Activated naive CD8-positive, alpha-beta T cell treated with anti-CD3 and anti-CD28 coated beads for 36 hours (primary cell): ENCODE data around the gene NSUN5. TPM values are rescaled to one million over a fixed set of nuclear protein-coding genes. Genes with fewer than 3 reads are reported as not detected.
"Not testable (repeated sequence)": the region's sequence is repeated elsewhere in the genome, so short reads cannot be mapped to it uniquely, and the experiment has no call there.

Source experiments
- DNase-seq: peaks from one replicate; pipeline ENCODE4 v3.0.0; 2021
- H3K27ac Mint-ChIP-seq: one replicate; pipeline ENCODE4 v1.8.0; 2022; ENCODE audit warnings: mild to moderate bottlenecking, moderate library complexity, mixed read lengths
- H3K27me3 Mint-ChIP-seq: one replicate; pipeline ENCODE4 v1.8.0; 2022; ENCODE audit warnings: mild to moderate bottlenecking, mixed read lengths
- H3K36me3 Mint-ChIP-seq: one replicate; pipeline ENCODE4 v1.8.0; 2021; ENCODE audit warnings: mild to moderate bottlenecking, mixed read lengths
- H3K4me1 Mint-ChIP-seq: one replicate; pipeline ENCODE4 v1.8.0; 2021; ENCODE audit warnings: mixed read lengths
- H3K4me3 Mint-ChIP-seq: one replicate; pipeline ENCODE4 v1.8.0; 2022; ENCODE audit warnings: mild to moderate bottlenecking, moderate library complexity, mixed read lengths
- H3K9me3 Mint-ChIP-seq: one replicate; pipeline ENCODE4 v1.8.0; 2022; ENCODE audit warnings: mixed read lengths
- total RNA-seq, 2 experiments: library from RNA; stranded (reverse); gene quantifications; one replicate each; pipeline ENCODE4 v1.2.3, GENCODE V29; 2021

The NSUN5 gene
- total RNA-seq, 2 experiments from 2014 or later = 67.0 to 67.5 TPM

- Mint-ChIP-seq H3K4me1 (no peaks in the 10 kb centered on the region), H3K27me3 (no peaks in the 10 kb centered on the region), H3K36me3 (no peaks in the 10 kb centered on the region), H3K27ac (no peak overlapping the region), H3K9me3 (no peaks in the 10 kb centered on the region), H3K4me3 (no peak overlapping the region)
- no peak for DNase-seq
Measured at GRCh38 chr7:73338321-73338720, 29.7 kb upstream of the NSUN5 start.

GRCh38 chr7:73332447-73332846 is 23.8 kb upstream of the NSUN5 start:
- no peak overlapping the region for H3K4me3 Mint-ChIP-seq
- H3K4me1 Mint-ChIP-seq = no peaks in the 10 kb centered on the region
- no peaks in the 10 kb centered on the region for H3K9me3 Mint-ChIP-seq
- H3K27ac Mint-ChIP-seq = no peak overlapping the region
- H3K27me3 Mint-ChIP-seq = no peaks in the 10 kb centered on the region
- H3K36me3 Mint-ChIP-seq = no peaks in the 10 kb centered on the region
- DNase-seq = no peak

- H3K27me3 Mint-ChIP-seq = no peaks in the 10 kb centered on the region
- no peaks in the 10 kb centered on the region for H3K4me1 Mint-ChIP-seq
- H3K4me3 Mint-ChIP-seq = no peak overlapping the region
- H3K36me3 Mint-ChIP-seq = no peaks in the 10 kb centered on the region
- no peak for DNase-seq
- no peaks in the 10 kb centered on the region for H3K9me3 Mint-ChIP-seq
- H3K27ac Mint-ChIP-seq = no peak overlapping the region
Measured at GRCh38 chr7:73330772-73331171, 22.1 kb upstream of the NSUN5 start.

GRCh38 chr7:73329861-73330581 is 21.4 kb upstream of the NSUN5 start:
- H3K4me1 Mint-ChIP-seq = no peaks in the 10 kb centered on the region
- DNase-seq = no peak
- H3K36me3 Mint-ChIP-seq = no peaks in the 10 kb centered on the region
- H3K27ac Mint-ChIP-seq = no peak overlapping the region
- no peaks in the 10 kb centered on the region for H3K27me3 Mint-ChIP-seq
- no peak overlapping the region for H3K4me3 Mint-ChIP-seq
- H3K9me3 Mint-ChIP-seq = no peaks in the 10 kb centered on the region

GRCh38 chr7:73328696-73329095 is 20.1 kb upstream of the NSUN5 start:
- H3K4me1 Mint-ChIP-seq = peaks cover 6% of the 10 kb centered on the region
- H3K27ac Mint-ChIP-seq = no peak overlapping the region
- H3K9me3 Mint-ChIP-seq = no peaks in the 10 kb centered on the region
- no peaks in the 10 kb centered on the region for H3K27me3 Mint-ChIP-seq
- no peaks in the 10 kb centered on the region for H3K36me3 Mint-ChIP-seq
- no peak overlapping the region for H3K4me3 Mint-ChIP-seq
- no peak for DNase-seq

DNA sequence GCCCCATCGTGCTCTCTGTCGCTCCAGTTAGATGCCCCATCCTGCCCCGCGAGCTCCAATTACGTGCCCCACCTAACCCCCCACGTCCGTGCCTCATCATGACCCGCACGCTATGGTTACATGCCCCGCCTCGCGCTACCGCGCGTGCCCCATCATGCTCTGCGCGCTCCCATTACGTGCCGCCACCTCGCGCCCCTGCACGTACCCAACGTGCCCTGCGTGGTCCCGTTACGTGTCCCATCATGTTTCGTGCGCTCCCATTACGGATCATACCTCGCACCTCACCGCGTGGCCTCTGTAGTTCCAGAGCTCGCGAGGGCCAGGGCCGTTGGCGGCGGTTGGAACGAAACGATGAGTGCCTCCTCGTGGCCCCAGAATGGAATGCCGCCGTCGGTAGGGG is 19.3 kb upstream of the NSUN5 start, which contains the start of the genes FKBP6 and TRIM50:
Gene FKBP6 (plus strand): TSS at position 240 of the 400 bp plus-strand sequence. CDS start 268 bp downstream, outside the sequence.
Gene TRIM50 (minus strand): TSS at position 161 of the 400 bp plus-strand sequence. CDS start 3,295 bp downstream, outside the sequence.
- not testable (repeated sequence) for H3K27me3 Mint-ChIP-seq, H3K36me3 Mint-ChIP-seq, H3K9me3 Mint-ChIP-seq, H3K4me3 Mint-ChIP-seq, H3K27ac Mint-ChIP-seq, DNase-seq, H3K4me1 Mint-ChIP-seq

GRCh38 chr7:73327449-73327848 is 18.8 kb upstream of the NSUN5 start:
- not testable (repeated sequence) for H3K27ac Mint-ChIP-seq, H3K4me1 Mint-ChIP-seq, H3K27me3 Mint-ChIP-seq, H3K4me3 Mint-ChIP-seq, H3K9me3 Mint-ChIP-seq, H3K36me3 Mint-ChIP-seq, DNase-seq

- not testable (repeated sequence) for H3K36me3 Mint-ChIP-seq, H3K27me3 Mint-ChIP-seq, H3K4me3 Mint-ChIP-seq, DNase-seq, H3K27ac Mint-ChIP-seq, H3K4me1 Mint-ChIP-seq, H3K9me3 Mint-ChIP-seq
Measured at GRCh38 chr7:73325424-73325823, 16.8 kb upstream of the NSUN5 start.

DNA sequence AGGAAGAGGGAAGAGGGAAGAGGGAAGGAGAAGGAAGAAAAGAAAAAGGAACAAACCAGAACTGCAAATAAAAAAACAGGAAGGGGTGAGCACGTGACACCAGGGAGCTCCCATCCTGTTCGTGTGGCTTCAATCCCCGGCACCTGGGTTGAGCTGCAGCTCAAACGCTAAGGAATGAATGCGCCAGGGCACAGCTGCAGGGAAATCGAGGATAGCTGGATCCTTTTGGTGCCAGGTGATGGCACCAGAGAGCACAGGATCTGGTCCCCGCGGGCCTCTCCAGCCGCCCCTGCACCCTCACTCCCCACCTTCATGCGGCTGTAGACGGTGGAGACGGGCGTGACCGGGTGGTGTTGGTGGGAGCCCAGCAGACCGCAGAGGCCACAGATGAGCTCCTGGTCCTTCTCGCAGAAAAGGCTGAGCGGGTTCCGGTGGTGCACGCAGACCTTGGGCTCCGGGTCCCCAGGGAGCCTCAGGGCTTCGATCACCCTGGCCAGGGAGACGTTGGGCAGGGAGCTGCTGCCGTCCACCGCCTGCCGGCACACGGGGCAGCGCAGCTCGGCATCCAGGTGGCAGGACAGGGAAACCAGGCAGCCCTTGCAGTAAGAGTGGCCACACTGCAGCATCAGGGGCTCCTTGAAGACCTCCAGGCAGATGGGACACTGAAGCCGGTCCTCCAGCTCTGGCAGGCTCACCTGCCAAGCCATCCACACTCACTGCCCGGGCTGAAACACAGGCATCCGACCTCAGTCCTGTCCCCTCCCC is 15.6 kb upstream of the NSUN5 start:
- H3K27ac Mint-ChIP-seq = peak overlapping the region; percentile 51
- not testable (repeated sequence) for H3K9me3 Mint-ChIP-seq

GRCh38 chr7:73323434-73324080 is 14.9 kb upstream of the NSUN5 start:
- H3K9me3 Mint-ChIP-seq, DNase-seq, H3K36me3 Mint-ChIP-seq, H3K4me1 Mint-ChIP-seq, H3K27me3 Mint-ChIP-seq: not testable (repeated sequence)
- H3K4me3 Mint-ChIP-seq = peak overlapping the region; percentile 61
- peak overlapping the region; percentile 51 for H3K27ac Mint-ChIP-seq

More for the DNA sequence above, 15.6 kb upstream of the NSUN5 start:
- DNase-seq = peak; percentile 57
- not testable (repeated sequence) for H3K4me1 Mint-ChIP-seq, H3K36me3 Mint-ChIP-seq, H3K27me3 Mint-ChIP-seq
- peak overlapping the region; percentile 61 for H3K4me3 Mint-ChIP-seq

- H3K4me3 Mint-ChIP-seq, H3K4me1 Mint-ChIP-seq, H3K27me3 Mint-ChIP-seq: not testable (repeated sequence)
Measured at GRCh38 chr7:73320009-73320408, 11.4 kb upstream of the NSUN5 start.

DNA sequence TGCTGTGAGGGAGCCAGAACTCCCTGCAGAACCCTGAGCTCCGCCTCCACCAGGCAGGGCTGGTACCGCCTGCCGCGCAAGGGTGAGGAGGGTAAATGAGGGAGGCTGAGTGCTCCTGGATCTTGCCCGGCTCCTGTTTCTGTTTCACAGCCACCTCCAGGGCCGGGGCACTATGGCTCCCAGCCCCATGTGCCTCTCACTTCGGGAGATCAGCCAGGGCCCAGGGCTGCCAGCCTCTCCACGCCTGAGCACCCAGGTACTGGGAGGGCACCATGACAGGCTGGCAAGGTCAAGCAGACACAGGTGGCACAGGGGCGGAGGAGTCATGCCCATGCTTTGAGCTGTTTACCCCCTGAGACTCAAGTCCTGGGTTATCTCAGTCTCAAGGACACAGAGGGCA is 10.9 kb upstream of the NSUN5 start:
- not testable (repeated sequence) for H3K4me1 Mint-ChIP-seq, H3K27me3 Mint-ChIP-seq, H3K36me3 Mint-ChIP-seq, H3K27ac Mint-ChIP-seq, H3K9me3 Mint-ChIP-seq, DNase-seq, H3K4me3 Mint-ChIP-seq

More at GRCh38 chr7:73320009-73320408, 11.4 kb upstream of the NSUN5 start:
- H3K27ac Mint-ChIP-seq, H3K9me3 Mint-ChIP-seq, H3K36me3 Mint-ChIP-seq, DNase-seq: not testable (repeated sequence)

- DNase-seq, H3K4me1 Mint-ChIP-seq, H3K9me3 Mint-ChIP-seq, H3K4me3 Mint-ChIP-seq, H3K36me3 Mint-ChIP-seq, H3K27me3 Mint-ChIP-seq, H3K27ac Mint-ChIP-seq: not testable (repeated sequence)
Measured at GRCh38 chr7:73318656-73319204, 10.1 kb upstream of the NSUN5 start.

GRCh38 chr7:73316521-73316920 is 7.9 kb upstream of the NSUN5 start:
- H3K27ac Mint-ChIP-seq = no peak overlapping the region
- H3K27me3 Mint-ChIP-seq = no peaks in the 10 kb centered on the region
- H3K9me3 Mint-ChIP-seq = no peaks in the 10 kb centered on the region
- DNase-seq = no peak
- no peak overlapping the region for H3K4me3 Mint-ChIP-seq
- H3K4me1 Mint-ChIP-seq = no peaks in the 10 kb centered on the region
- no peaks in the 10 kb centered on the region for H3K36me3 Mint-ChIP-seq

DNA sequence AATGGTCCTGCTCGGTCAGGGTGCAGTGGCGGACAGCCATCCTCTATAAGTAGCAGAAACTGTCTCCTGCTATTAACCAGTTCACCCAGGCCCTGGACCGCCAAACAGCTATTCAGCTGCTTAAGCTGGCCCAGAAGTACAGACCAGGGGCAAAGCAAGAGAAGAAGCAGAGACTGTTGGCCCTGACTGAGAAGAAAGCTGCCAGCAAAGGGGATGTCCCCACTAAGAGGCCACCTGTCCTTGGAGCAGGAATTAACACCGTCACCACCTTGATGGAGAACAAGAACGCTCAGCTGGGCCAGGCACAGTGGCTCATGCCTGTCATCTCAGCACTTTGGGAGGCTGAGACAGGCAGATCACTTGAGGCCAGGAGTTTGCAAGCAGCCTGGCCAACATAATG is 5.6 kb upstream of the NSUN5 start:
- H3K27me3 Mint-ChIP-seq = no peaks in the 10 kb centered on the region
- no peak overlapping the region for H3K4me3 Mint-ChIP-seq
- DNase-seq = no peak
- peaks cover 3% of the 10 kb centered on the region for H3K4me1 Mint-ChIP-seq
- H3K9me3 Mint-ChIP-seq = no peaks in the 10 kb centered on the region
- H3K36me3 Mint-ChIP-seq = peaks cover under 1% of the 10 kb centered on the region
- H3K27ac Mint-ChIP-seq = no peak overlapping the region
